Posterior vena cava (tissue), 2 donors: ENCODE results near the gene SF3A1. TPM values are rescaled to one million over a fixed set of nuclear protein-coding genes. Genes with fewer than 3 reads are reported as not detected.
A peak's percentile ranks its signal among the peaks of the same experiment; 100 is the strongest.

Experiments used
- DNase-seq: peaks from one replicate; pipeline ENCODE4 v3.0.0-alpha.2; 2020; ENCODE audit warnings: low spot score
- intact Hi-C, 2 donors: fragments of 100-400 bp; cut with DNase I; formaldehyde crosslinking; loops; one replicate each; pipeline versions ENCODE4 v1.14.1 to v1.14.2; 2022 to 2023
- total RNA-seq, 2 donors: library from RNA; stranded (reverse); fragmentation: NEBNext Ultra II Directional; extraction: Animal tissue kit (Norgen Biotek cat#: 25700); gene quantifications; one replicate each; pipeline ENCODE4 v1.2.1, GENCODE V29; 2021
- donor health status: DM: yes; HTN: yes; CAD: no.
- donor health status: DM: yes; HTN: yes; CAD: no.

Gene SF3A1
- total RNA-seq, 2 donors from 2014 or later, result 106 to 108 TPM

DNA sequence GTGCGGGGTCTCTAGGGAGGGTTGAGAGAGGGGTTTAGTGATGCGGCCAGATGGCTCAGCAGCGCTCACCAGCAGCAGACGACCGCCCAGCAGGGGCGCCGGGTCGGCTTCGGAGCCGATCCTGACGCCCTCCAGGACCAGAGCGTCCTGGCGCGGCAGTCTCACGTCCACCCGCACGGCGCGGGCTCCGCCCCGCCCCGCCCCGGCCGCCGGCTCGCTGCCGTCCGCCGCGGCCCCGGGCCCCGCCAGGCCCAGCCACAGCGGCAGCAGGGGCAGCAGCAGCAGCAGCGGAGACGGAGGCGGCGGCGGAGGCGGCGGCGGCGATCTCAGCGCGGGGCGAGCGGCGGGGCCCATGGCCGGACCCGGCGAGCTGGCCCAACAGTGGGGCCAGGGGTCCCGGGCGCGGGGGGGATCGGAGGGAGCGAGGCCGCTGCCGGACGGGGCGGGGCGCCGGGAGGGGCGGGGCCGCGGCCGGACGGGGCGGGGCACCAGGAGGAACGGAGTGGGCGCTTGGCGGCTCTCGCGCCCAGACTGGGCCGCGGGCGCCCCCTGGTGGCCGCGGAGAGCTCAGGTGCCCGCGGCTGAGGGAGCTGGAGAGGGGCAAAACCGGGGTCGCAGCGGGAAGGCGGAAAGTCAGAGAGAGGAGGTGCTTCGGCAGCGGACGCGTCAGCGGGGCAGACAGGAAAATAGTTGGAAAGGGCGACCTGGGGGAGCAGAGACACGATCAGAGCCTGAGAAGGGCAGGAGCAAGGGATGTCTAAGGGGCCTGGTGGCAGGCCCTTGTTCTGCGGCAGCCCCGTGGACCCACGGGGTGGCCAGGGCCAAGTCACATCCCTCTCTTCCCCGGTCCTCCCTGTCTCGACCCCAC, 30.5 kb upstream of the SF3A1 start, which contains the start of gene RNF215:
Gene RNF215 (minus strand): TSS at position 452 of the 868 bp plus-strand sequence. CDS start 98 bp downstream, at position 354.
- intact Hi-C loops, result loop anchor here (2.0 kb wide), 1 partner anchor 124 kb away; no protein-coding TSS in a partner anchor
- DNase-seq, result peak; percentile 94

DNA sequence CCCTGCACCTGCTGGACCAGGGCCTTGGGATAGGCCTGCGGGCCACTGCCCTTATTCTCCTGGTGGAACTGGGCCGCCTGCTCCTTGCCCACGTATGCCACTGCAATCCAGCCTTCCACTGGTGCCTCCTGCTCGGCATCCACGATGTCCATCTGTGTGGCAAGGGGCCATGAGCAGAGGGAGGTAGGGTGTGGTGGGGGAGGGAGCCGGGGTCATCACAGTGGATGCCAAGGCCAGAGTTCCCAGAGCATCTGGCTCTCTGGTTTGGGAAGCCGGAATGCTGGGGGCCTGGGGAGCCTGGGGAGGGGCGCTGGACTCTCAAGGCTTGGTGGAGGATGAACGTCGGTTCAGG, 29.9 kb upstream of the SF3A1 start:
- no peak for DNase-seq
- intact Hi-C loops, result loop anchor here (2.0 kb wide), 1 partner anchor 124 kb away; no protein-coding TSS in a partner anchor

- intact Hi-C loops, result loop anchor here (2.0 kb wide), 1 partner anchor 123 kb away; no protein-coding TSS in a partner anchor
- no peak for DNase-seq
Measured at GRCh38 chr22:30385942-30386341, 29.2 kb upstream of the SF3A1 start.

GRCh38 chr22:30383061-30383460, 26.4 kb upstream of the SF3A1 start:
- no peak for DNase-seq

GRCh38 chr22:30382340-30382739, 25.6 kb upstream of the SF3A1 start:
- intact Hi-C loops, result no loop called here
- no peak for DNase-seq

More at GRCh38 chr22:30383061-30383460, 26.4 kb upstream of the SF3A1 start:
- intact Hi-C loops, result no loop called here

GRCh38 chr22:30381264-30381663, 24.6 kb upstream of the SF3A1 start:
- DNase-seq, result no peak
- intact Hi-C loops, result no loop called here

GRCh38 chr22:30380011-30380410, 23.3 kb upstream of the SF3A1 start:
- intact Hi-C loops, result no loop called here
- DNase-seq, result no peak

- DNase-seq, result no peak
- intact Hi-C loops, result loop anchor here in 1 of 2 donors (5.0 kb wide), 1 partner anchor 98 kb away; no protein-coding TSS in a partner anchor
Measured at GRCh38 chr22:30375312-30375849, 18.7 kb upstream of the SF3A1 start.

DNA sequence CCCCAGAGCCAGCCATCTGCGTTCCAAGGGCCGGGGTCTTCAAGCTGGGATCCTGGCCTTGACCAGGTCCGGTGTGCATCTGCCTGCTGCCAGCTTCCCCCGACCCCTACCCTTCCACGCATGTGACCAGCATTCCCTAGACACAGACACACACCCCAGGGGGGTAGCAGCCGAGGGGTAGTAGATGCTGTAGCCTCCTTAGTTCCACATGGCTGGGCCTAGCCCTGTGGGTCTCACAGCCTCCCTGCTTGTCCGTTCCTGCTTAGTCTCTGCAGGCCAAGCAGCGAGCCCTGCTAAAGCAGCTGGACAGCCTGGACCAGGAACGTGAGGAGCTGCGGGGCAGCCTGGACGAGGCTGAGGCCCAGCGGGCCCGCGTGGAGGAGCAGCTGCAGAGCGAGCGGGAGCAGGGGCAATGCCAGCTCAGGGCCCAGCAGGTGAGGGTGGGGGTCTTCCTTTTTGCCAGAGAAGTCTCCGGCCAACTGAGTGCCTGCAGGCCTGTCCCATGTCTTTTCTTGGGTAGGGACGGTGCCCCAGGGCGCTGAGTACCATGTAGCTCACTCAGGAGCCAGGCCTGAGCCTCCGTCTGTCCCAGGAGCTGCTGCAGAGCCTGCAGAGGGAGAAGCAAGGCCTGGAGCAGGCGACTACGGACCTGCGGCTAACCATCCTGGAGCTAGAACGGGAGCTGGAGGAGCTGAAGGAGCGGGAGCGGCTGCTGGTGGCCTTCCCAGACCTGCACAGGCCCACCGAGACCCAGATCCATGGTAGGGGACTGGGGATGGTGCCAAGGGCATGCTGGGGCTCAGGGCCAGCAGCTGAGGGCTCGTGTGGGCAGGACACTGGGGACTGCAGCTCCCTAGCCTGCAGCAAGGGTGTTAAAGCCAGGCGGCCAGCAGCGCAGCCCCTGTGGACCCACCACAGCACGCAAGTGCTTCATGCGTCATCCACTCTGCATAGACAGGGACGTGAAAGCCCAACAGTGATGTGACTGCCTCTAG, 16.9 kb upstream of the SF3A1 start:
- intact Hi-C loops, result no loop called here
- DNase-seq, result no peak

GRCh38 chr22:30372915-30373314, 16.2 kb upstream of the SF3A1 start:
- DNase-seq, result no peak
- intact Hi-C loops, result no loop called here

DNA sequence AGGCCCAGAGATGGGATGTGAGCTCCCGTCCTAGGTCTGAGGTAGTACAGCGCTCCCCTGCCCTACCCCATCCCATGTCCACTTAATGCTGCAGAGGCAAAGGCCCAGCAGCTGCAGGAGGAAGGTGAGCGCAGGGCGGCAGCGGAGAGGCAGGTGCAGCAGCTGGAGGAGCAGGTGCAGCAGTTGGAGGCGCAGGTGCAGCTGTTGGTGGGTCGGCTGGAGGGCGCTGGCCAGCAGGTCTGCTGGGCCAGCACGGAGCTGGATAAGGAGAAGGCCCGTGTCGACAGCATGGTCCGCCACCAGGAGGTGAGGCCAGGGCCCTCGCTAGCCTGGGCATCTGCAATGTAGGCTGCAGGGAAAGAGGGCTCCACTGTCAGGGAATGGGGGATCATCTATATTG, 15.3 kb upstream of the SF3A1 start:
- no peak for DNase-seq

GRCh38 chr22:30371321-30371720, 14.6 kb upstream of the SF3A1 start:
- DNase-seq, result no peak
- intact Hi-C loops, result no loop called here

More for the DNA sequence above, 15.3 kb upstream of the SF3A1 start:
- intact Hi-C loops, result no loop called here

DNA sequence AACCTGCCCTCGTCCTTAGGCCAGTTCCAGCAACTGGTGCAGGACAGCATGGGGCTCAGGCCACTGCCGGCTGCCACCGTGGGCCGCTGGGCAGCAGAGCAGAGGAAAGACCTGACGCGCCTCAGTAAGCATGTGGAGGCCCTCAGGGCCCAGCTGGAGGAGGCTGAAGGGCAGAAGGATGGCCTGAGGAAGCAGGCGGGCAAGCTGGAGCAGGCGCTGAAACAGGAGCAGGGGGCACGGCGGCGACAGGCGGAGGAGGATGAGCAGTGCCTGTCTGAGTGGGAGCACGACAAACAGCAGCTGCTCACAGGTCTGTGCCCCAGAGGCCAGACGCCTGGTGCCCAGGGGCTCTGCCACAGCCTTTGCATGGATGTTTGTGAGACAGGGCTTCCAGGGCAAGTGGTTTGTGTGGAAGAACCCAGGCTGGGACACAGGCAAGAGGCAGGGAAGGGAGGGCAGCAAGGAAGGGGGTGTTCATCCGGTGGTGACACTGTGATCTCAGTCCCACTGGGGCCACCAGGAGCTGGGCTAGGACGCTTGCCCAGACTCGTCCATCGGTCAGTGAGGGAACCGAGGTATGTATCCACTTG, 14.0 kb upstream of the SF3A1 start:
- intact Hi-C loops, result no loop called here
- DNase-seq, result no peak

DNA sequence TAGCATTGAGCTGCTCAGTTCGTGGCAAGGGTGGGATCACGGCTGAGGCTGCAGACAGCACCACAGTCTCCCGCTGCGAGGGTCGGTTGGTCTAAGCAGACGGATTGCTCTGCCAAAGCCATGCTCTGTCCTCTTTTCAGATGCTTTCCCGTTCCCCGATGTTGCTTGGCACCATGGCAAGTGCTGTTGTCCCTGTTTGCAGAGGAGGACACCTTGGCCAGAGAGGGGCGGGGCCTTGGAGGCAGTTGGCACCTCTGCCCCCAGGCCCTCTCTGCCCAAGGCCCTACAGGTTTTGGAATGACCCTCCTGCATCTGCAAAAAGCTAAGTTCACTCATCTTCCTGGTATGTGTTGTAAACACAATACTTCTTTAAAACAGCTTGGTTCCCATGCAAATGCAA, 11.7 kb upstream of the SF3A1 start:
- intact Hi-C loops, result no loop called here
- DNase-seq, result no peak

DNA sequence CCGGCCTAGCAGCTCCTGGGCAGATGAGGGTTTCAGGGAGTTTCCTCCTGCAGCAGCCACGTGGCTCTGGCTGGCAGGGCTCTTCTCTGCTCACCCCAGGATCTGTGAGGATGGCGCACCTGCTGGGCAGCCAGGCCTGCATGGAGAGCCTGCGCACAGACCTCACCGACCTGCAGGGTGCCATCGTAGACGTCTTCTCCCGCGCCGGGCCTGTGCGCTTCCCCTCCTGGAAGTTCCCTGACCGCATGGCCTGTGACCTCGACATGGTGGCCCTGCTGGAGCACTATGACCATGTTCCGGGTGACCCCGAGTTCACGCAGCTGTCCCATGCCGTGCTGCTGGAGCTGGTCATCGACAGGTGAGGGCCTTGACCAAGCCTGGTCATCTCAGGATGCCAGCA, 9.2 kb upstream of the SF3A1 start:
- intact Hi-C loops, result no loop called here
- no peak for DNase-seq

DNA sequence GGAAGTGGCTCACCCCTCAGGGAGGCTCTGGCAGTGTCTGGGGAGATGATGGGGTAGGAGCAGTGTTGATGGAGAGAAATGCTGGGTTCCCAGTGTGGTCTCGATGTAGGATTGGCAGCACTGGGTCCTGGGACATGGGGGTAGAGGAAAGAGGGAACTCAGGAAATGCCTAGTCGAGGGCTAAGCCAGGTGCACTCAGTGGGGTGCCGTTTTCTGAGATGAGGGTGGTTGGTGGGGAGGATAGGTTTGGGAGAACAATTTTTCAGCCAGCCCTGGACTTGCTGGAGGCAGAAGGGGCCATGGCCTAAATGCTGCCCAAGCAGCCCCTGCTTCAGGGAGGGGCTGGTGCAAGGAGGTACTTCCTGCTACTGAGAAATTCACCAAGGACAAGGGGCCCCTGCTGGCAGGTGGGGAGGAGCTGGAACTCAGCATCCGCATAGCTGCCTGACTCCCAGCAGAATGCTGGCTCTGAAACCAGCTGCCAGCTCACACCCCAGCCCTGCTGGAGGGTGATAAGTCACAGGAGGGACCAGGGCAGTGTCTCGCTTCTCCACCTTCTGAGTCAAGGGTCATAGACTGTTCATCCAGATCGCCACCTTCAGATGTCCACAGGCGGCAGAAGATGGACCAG, 6.1 kb upstream of the SF3A1 start:
- intact Hi-C loops, result no loop called here
- DNase-seq, result no peak

DNA sequence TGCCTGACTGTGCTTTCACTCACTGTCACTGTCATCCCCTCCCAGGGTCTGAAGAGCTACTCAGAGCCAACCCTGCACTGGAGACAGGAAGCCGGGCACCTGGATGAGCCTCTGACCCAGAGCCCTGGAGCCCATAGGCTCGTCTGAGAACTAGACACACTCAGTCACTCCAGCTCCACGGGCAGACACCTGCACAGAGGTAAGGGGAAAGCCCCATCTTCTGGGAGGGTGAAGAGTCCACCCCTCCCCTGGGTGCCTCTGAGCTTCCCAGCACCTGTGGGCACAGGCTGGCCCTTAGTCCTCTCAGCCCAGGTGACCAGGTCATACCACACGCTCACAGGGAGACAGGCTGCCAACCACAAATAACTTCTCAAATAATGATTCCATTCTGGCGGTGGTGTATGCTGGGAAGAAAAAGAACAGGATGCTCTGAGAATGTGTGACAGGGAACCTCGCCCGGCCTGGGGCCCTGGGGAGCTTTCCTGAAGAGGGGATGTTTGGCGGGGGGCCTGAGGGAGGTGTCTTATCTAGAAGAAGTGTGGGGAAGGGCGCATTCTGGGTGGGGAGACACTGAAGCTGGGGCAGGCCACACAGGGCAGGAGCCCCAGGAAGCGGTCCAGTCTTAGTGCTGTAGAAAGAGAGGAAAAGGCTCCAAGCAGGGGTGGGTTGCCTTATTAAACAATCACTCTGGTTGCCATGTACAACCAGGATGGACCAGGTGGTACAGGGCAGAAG, 5.4 kb upstream of the SF3A1 start:
- no peak for DNase-seq
- intact Hi-C loops, result no loop called here

DNA sequence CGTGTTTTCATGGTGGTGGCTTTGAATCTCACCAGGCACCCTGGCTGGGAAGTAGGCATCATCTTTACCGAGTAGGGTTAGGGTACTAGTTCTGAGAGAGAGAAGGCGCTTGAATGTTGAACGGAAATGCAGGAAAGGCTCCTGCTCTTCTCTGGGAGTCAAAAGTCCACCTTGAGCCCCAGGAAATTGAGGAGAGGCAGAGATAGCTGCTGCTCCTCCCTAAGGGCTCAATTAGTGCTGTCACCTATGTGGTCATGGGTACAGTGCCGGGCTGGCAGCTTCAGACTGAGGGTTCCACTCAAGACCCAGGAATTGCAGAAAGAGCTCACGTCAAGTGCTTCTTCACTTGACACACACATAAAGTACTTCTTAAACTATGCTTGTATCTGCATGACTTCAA, 1.8 kb upstream of the SF3A1 start:
- no peak for DNase-seq
- intact Hi-C loops, result no loop called here
